ENCODE data around the gene PLEKHM2. TPM values are rescaled to one million over a fixed set of nuclear protein-coding genes. Genes with fewer than 3 reads are reported as not detected.

PLEKHM2 gene
- total and polyA plus RNA-seq, 2 of the 8 experiments (the other 6 are each of a cell fraction or from before 2014, with no cell fraction given) = 38.3 to 47.6 TPM

DNA sequence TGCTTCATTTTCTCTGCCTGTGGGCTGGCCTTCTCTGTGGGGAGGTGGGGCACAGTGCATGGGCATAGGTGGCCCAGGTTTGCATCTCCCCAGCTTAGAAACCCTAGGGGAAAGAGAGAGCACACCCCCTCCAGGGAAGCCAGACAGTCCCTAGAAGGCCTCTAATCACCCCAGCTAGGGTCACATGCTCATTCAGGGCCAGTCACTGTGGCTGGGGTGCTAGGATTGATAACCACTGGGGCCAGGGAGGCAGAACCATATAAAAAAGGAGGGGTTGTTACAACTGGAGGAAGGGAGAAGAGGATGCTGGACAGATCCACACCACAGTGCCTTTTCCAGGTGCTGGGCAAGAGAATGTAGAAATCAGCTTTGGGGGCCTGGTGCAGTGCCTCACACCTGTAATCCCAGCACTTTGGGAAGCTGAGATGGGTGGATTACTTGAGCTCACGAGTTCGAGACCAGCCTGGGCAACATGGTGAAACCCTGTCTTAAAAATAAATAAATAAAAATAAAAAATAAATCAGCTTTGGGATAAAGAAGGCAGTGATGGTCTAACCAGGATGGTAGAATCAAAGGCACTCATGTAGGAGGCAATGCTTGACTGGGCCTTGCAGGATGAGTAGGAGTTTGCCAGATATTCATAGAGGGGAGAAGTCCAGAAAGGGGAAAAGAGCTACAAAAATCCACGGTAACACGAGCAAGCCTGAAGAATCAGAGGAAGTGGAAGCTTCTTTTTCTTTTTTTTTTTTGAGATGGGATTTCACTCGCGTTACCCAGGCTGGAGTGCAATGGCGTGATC lies 94.0 kb downstream of the PLEKHM2 start:
- ChIA-PET POLR2A (ENCODE audit: partially characterized antibody) (interaction anchor here (0.9 to 6.3 kb wide), 5 partner anchors 9 to 29 kb away, joined by 3 to 33 read pairs (median 10); no protein-coding TSS in a partner anchor), CTCF (ENCODE audit: partially characterized antibody) (interaction anchor here (0.7 to 1.8 kb wide), 3 partner anchors 10 to 45 kb away, joined by 3 to 6 read pairs (median 4); no protein-coding TSS in a partner anchor)
- 91% methylated on average over 7 of the region's 7 CpGs; no CpG with 5 or more reads in 1 of the 2 experiments for WGBS, 2 experiments (ENCODE audit: extremely low coverage in 1 of 2, insufficient coverage in 1 of 2, insufficient read length in 1 of 2, insufficient replicate concordance in 2 of 2, low coverage in 1 of 2, low lambda C conversion rate in 2 of 2, missing lambda C conversion rate in 1 of 2)
- Histone ChIP-seq H3K36me3 (ENCODE audit: control insufficient read depth in 2 of 4, insufficient read depth in 4 of 4, low read length in 3 of 4) (peaks cover 25 to 69% (median 47%) of the 10 kb centered on the region in 4 experiments), H4K8ac (ENCODE audit: extremely low read depth, insufficient read depth, low read length) (no peak overlapping the region), H3K4ac (replicated peaks; ENCODE audit: insufficient read length, low read depth, low read length) (no peak overlapping the region), H2BK5ac (ENCODE audit: low read depth, low read length) (no peak overlapping the region), H3K9ac (replicated peaks in 1 of 4; ENCODE audit: extremely low read depth in 1 of 4, low read depth in 3 of 4, low read length in 3 of 4) (no peak overlapping the region), H3K79me1 (ENCODE audit: low read depth, low read length) (0 out of 2 replicates have a peak, but pooled peaks cover 3% of the 10 kb centered on the region), H4K20me1 (replicated peaks in 1 of 2; ENCODE audit: control insufficient read depth in 1 of 2, insufficient read depth in 2 of 2, low read length in 2 of 2) (peaks cover 3 to 4% of the 10 kb centered on the region in 2 experiments), H3K23ac (ENCODE audit: insufficient read length) (no peak overlapping the region), H2BK20ac (ENCODE audit: low read length) (no peak overlapping the region), H2AFZ (ENCODE audit: low read length) (no peak overlapping the region), H3K9me3 (ENCODE audit: insufficient read depth in 2 of 2, low read depth in 1 of 2, low read length in 1 of 2) (no peaks in the 10 kb centered on the region), H2BK15ac (ENCODE audit: low read length) (no peak overlapping the region), H3K4me2 (ENCODE audit: insufficient read depth in 1 of 2, low read depth in 2 of 2, low read length in 2 of 2) (no peak overlapping the region), H3K56ac (replicated peaks; ENCODE audit: insufficient read length, low read depth, low read length) (no peak overlapping the region), H2BK120ac (replicated peaks; ENCODE audit: low read depth, low read length) (no peak overlapping the region), H2AK5ac (ENCODE audit: low read depth, low read length) (no peak overlapping the region), H3K27me3 (replicated peaks in 1 of 4; ENCODE audit: control insufficient read depth in 3 of 4, extremely low read depth in 1 of 4, insufficient read depth in 3 of 4, low read length in 3 of 4) (no peaks in the 10 kb centered on the region), H3K4me1 (replicated peaks in 1 of 4; ENCODE audit: control insufficient read depth in 3 of 4, insufficient read depth in 4 of 4, low read length in 3 of 4) (no peaks in the 10 kb centered on the region), H4K5ac (ENCODE audit: insufficient read length, low read depth, low read length) (no peak overlapping the region), H3K4me3 (ENCODE audit: extremely low read depth in 1 of 4, insufficient read depth in 2 of 4, low read depth in 3 of 4, low read length in 4 of 4) (no peak overlapping the region), H3K14ac (ENCODE audit: insufficient read length) (no peak overlapping the region), H3K79me2 (ENCODE audit: control insufficient read depth in 1 of 2, insufficient read depth in 2 of 2, low read length in 2 of 2) (no peaks in the 10 kb centered on the region), H3K18ac (ENCODE audit: extremely low read depth, low read length) (no peak overlapping the region), H4K91ac (replicated peaks; ENCODE audit: insufficient read length, low read length) (no peak overlapping the region), H3K23me2 (ENCODE audit: low read depth, low read length) (no peaks in the 10 kb centered on the region), H3K27ac (ENCODE audit: low read depth, low read length) (no peak overlapping the region), H2BK12ac (ENCODE audit: low read depth, low read length) (no peak overlapping the region)
- no peak for TF ChIP-seq SIN3A (conservative IDR thresholded peaks at IDR 0.05 in 1 of 2, IDR thresholded peaks at IDR 0.05 in 1 of 2; ENCODE audit: low read depth in 1 of 2, low read length in 2 of 2)
- no peak for TF ChIP-seq SIRT6 (IDR thresholded peaks at IDR 0.05; ENCODE audit: low read length)
- TF ChIP-seq SAP30 (IDR thresholded peaks at IDR 0.05; ENCODE audit: insufficient read depth, insufficient replicate concordance, low read length) = no peak
- no peak for TF ChIP-seq YY1 (IDR thresholded peaks at IDR 0.05; ENCODE audit: low read depth, low read length)
- FAIRE-seq (no peak), DNase-seq (ENCODE audit: low read depth in 1 of 2, low spot score in 2 of 2) (no peak)

All from H1 (cell line).